Activated T-cell treated with anti-CD3 and anti-CD28 coated beads, Interleukin-2, amount 50 U/mL, for 24 hours (primary cell): ENCODE results near the gene SPEM2.

Source experiments
- DNase-seq: peaks from one replicate; pipeline ENCODE4 v3.0.0-alpha.2; 2020
- H3K27ac Mint-ChIP-seq: 2 replicates; pipeline ENCODE4 v1.8.0; 2020; ENCODE audit warnings: mild to moderate bottlenecking, mixed read lengths
- H3K27me3 Mint-ChIP-seq: 2 replicates; pipeline ENCODE4 v1.8.0; 2020; ENCODE audit warnings: mixed read lengths
- H3K36me3 Mint-ChIP-seq: 2 replicates; pipeline ENCODE4 v1.8.0; 2020; ENCODE audit warnings: low read depth, mixed read lengths
- H3K4me1 Mint-ChIP-seq: 2 replicates; pipeline ENCODE4 v1.8.0; 2020; ENCODE audit warnings: low read depth, mixed read lengths
- H3K4me3 Mint-ChIP-seq: 2 replicates; pipeline ENCODE4 v1.8.0; 2020; ENCODE audit warnings: mild to moderate bottlenecking, moderate library complexity, mixed read lengths
- H3K9me3 Mint-ChIP-seq: 2 replicates; pipeline ENCODE4 v1.8.0; 2020; ENCODE audit warnings: mixed read lengths

The SPEM2 gene

GRCh38 chr17:7425756-7426155 is 340 bp downstream of the SPEM2 start:
- H3K27ac Mint-ChIP-seq, result no peak overlapping the region
- no peaks in the 10 kb centered on the region for H3K9me3 Mint-ChIP-seq
- no peaks in the 10 kb centered on the region for H3K36me3 Mint-ChIP-seq
- no peak for DNase-seq
- no peaks in the 10 kb centered on the region for H3K27me3 Mint-ChIP-seq
- no peaks in the 10 kb centered on the region for H3K4me1 Mint-ChIP-seq
- no peak overlapping the region for H3K4me3 Mint-ChIP-seq

GRCh38 chr17:7426203-7426863 is 917 bp downstream of the SPEM2 start:
- no peaks in the 10 kb centered on the region for H3K4me1 Mint-ChIP-seq

GRCh38 chr17:7426896-7427489 is 1.6 kb downstream of the SPEM2 start:
- Mint-ChIP-seq H3K36me3 (no peaks in the 10 kb centered on the region), H3K4me3 (no peak overlapping the region), H3K9me3 (no peaks in the 10 kb centered on the region), H3K27ac (no peak overlapping the region), H3K27me3 (no peaks in the 10 kb centered on the region), H3K4me1 (no peaks in the 10 kb centered on the region)
- no peak for DNase-seq

More at GRCh38 chr17:7426203-7426863, 917 bp downstream of the SPEM2 start:
- Mint-ChIP-seq H3K27ac (no peak overlapping the region), H3K36me3 (no peaks in the 10 kb centered on the region), H3K27me3 (no peaks in the 10 kb centered on the region), H3K9me3 (no peaks in the 10 kb centered on the region), H3K4me3 (no peak overlapping the region)
- DNase-seq, result no peak

GRCh38 chr17:7427549-7427948 is 2.1 kb downstream of the SPEM2 start:
- no peak overlapping the region for H3K27ac Mint-ChIP-seq
- no peaks in the 10 kb centered on the region for H3K27me3 Mint-ChIP-seq
- no peaks in the 10 kb centered on the region for H3K4me1 Mint-ChIP-seq
- no peaks in the 10 kb centered on the region for H3K9me3 Mint-ChIP-seq
- DNase-seq, result no peak
- H3K36me3 Mint-ChIP-seq, result no peaks in the 10 kb centered on the region
- no peak overlapping the region for H3K4me3 Mint-ChIP-seq

GRCh38 chr17:7428557-7428956 is 3.1 kb downstream of the SPEM2 start, which contains the start of gene SPEM3:
Gene SPEM3, plus strand, starts transcription at chr17:7428857. Its CDS starts 46 bp downstream, at chr17:7428903.
- H3K36me3 Mint-ChIP-seq, result no peaks in the 10 kb centered on the region
- H3K4me3 Mint-ChIP-seq, result no peak within 1 kb of the TSS
- no peaks in the 10 kb centered on the region for H3K9me3 Mint-ChIP-seq
- H3K4me1 Mint-ChIP-seq, result no peaks in the 10 kb centered on the region
- H3K27me3 Mint-ChIP-seq, result no peaks in the 10 kb centered on the region
- no peak for DNase-seq
- no peak within 1 kb of the TSS for H3K27ac Mint-ChIP-seq

GRCh38 chr17:7429722-7430121 is 4.3 kb downstream of the SPEM2 start:
- H3K27ac Mint-ChIP-seq, result no peak overlapping the region
- no peaks in the 10 kb centered on the region for H3K27me3 Mint-ChIP-seq
- H3K4me1 Mint-ChIP-seq, result no peaks in the 10 kb centered on the region
- no peak for DNase-seq
- no peaks in the 10 kb centered on the region for H3K36me3 Mint-ChIP-seq
- no peak overlapping the region for H3K4me3 Mint-ChIP-seq
- no peaks in the 10 kb centered on the region for H3K9me3 Mint-ChIP-seq

GRCh38 chr17:7431231-7431630 is 5.8 kb downstream of the SPEM2 start:
- H3K4me1 Mint-ChIP-seq, result peaks cover 12% of the 10 kb centered on the region
- no peak for DNase-seq
- H3K4me3 Mint-ChIP-seq, result no peak overlapping the region
- H3K27ac Mint-ChIP-seq, result no peak overlapping the region
- H3K9me3 Mint-ChIP-seq, result no peaks in the 10 kb centered on the region
- peaks cover 4% of the 10 kb centered on the region for H3K36me3 Mint-ChIP-seq
- no peaks in the 10 kb centered on the region for H3K27me3 Mint-ChIP-seq

GRCh38 chr17:7432296-7432695 is 6.9 kb downstream of the SPEM2 start:
- no peak for DNase-seq
- Mint-ChIP-seq H3K4me1 (peaks cover 20% of the 10 kb centered on the region), H3K4me3 (no peak overlapping the region), H3K36me3 (peaks cover 6% of the 10 kb centered on the region), H3K27me3 (no peaks in the 10 kb centered on the region), H3K9me3 (no peaks in the 10 kb centered on the region), H3K27ac (no peak overlapping the region)

GRCh38 chr17:7435676-7436555 is 10.5 kb downstream of the SPEM2 start:
- no peaks in the 10 kb centered on the region for H3K9me3 Mint-ChIP-seq
- peak; percentile 81 for DNase-seq
- H3K27ac Mint-ChIP-seq, result peak overlapping the region; percentile 97
- peaks cover 48% of the 10 kb centered on the region for H3K4me1 Mint-ChIP-seq
- peaks cover 22% of the 10 kb centered on the region for H3K27me3 Mint-ChIP-seq
- H3K36me3 Mint-ChIP-seq, result peaks cover 10% of the 10 kb centered on the region
- peak overlapping the region; percentile 91 for H3K4me3 Mint-ChIP-seq

GRCh38 chr17:7436556-7437368 is 11.3 kb downstream of the SPEM2 start:
- Mint-ChIP-seq H3K4me1 (peaks cover 49% of the 10 kb centered on the region), H3K4me3 (peak overlapping the region; percentile 91), H3K36me3 (peaks cover 10% of the 10 kb centered on the region), H3K9me3 (no peaks in the 10 kb centered on the region), H3K27ac (peak overlapping the region; percentile 97), H3K27me3 (peaks cover 30% of the 10 kb centered on the region)
- peak; percentile 89 for DNase-seq

GRCh38 chr17:7437369-7437863 is 12.0 kb downstream of the SPEM2 start:
- peaks cover 10% of the 10 kb centered on the region for H3K36me3 Mint-ChIP-seq
- H3K4me3 Mint-ChIP-seq, result peak overlapping the region; percentile 91
- no peak for DNase-seq
- peaks cover 49% of the 10 kb centered on the region for H3K4me1 Mint-ChIP-seq
- H3K9me3 Mint-ChIP-seq, result no peaks in the 10 kb centered on the region
- peaks cover 35% of the 10 kb centered on the region for H3K27me3 Mint-ChIP-seq
- H3K27ac Mint-ChIP-seq, result no peak overlapping the region

- Mint-ChIP-seq H3K27me3 (peaks cover 42% of the 10 kb centered on the region), H3K27ac (no peak overlapping the region)
- DNase-seq, result peak; percentile 76
Observed at GRCh38 chr17:7437950-7438614, 12.7 kb downstream of the SPEM2 start.

GRCh38 chr17:7438656-7439460 is 13.4 kb downstream of the SPEM2 start:
- peaks cover 10% of the 10 kb centered on the region for H3K36me3 Mint-ChIP-seq
- no peak overlapping the region for H3K27ac Mint-ChIP-seq
- H3K4me1 Mint-ChIP-seq, result peaks cover 49% of the 10 kb centered on the region
- no peaks in the 10 kb centered on the region for H3K9me3 Mint-ChIP-seq
- H3K4me3 Mint-ChIP-seq, result peak overlapping the region; percentile 91
- no peak for DNase-seq
- peaks cover 50% of the 10 kb centered on the region for H3K27me3 Mint-ChIP-seq

More at GRCh38 chr17:7437950-7438614, 12.7 kb downstream of the SPEM2 start:
- H3K4me1 Mint-ChIP-seq, result peaks cover 49% of the 10 kb centered on the region
- peaks cover 10% of the 10 kb centered on the region for H3K36me3 Mint-ChIP-seq
- peak overlapping the region; percentile 91 for H3K4me3 Mint-ChIP-seq
- no peaks in the 10 kb centered on the region for H3K9me3 Mint-ChIP-seq
